ENCODE data around the gene SH3YL1.

DNA sequence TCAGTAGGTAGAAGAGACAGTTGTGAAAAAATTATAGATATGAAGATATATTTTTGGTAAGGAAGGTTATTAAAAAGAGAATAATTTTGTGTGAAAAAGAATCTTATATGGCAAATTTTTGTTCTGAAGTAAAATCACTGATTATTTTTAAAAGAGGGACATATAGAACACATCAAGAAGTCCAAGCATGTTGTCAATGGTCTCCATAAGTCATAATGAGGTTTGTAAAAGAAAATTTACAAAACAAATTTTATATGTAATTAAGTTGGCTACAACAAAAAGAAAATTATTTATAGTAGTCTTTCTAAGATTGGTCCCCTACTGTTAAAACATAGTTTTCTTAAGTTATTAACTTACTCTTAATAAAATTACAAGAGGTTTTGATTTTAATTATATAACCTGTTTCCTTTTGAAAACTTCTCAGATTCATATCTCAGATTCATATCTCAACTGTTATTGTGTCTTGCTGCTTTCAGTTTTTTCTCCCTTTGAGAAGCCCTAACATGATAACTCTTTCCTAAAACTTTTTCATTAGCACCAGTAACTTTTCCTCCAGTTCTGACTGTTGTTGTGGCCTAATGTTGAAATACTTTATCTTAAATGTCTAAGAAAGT lies 81.2 kb downstream of the SH3YL1 start:
- TF ChIP-seq, protein P1, sequence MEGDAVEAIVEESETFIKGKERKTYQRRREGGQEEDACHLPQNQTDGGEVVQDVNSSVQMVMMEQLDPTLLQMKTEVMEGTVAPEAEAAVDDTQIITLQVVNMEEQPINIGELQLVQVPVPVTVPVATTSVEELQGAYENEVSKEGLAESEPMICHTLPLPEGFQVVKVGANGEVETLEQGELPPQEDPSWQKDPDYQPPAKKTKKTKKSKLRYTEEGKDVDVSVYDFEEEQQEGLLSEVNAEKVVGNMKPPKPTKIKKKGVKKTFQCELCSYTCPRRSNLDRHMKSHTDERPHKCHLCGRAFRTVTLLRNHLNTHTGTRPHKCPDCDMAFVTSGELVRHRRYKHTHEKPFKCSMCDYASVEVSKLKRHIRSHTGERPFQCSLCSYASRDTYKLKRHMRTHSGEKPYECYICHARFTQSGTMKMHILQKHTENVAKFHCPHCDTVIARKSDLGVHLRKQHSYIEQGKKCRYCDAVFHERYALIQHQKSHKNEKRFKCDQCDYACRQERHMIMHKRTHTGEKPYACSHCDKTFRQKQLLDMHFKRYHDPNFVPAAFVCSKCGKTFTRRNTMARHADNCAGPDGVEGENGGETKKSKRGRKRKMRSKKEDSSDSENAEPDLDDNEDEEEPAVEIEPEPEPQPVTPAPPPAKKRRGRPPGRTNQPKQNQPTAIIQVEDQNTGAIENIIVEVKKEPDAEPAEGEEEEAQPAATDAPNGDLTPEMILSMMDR (IDR thresholded peaks at IDR 0.05) = no peak
- TF ChIP-seq EZH2 (IDR thresholded peaks at IDR 0.05) = no peak
- TF ChIP-seq EZH2phosphoT487 (IDR thresholded peaks at IDR 0.05) = no peak

All from neural progenitor cell (in vitro differentiated cells).